GM12892 (cell line): ENCODE data around the gene TRAPPC3.

Source experiments
- POLR2A ChIP-seq: IDR thresholded peaks from 2 replicates; pipeline ENCODE4 v1.6.1; 2011; ENCODE audit warnings: low read depth, low read length, control low read depth
- TAF1 ChIP-seq: IDR thresholded peaks from 2 replicates; pipeline ENCODE4 v1.6.1; 2011; ENCODE audit warnings: low read depth, mild to moderate bottlenecking, control low read depth, low read length, borderline replicate concordance

DNA sequence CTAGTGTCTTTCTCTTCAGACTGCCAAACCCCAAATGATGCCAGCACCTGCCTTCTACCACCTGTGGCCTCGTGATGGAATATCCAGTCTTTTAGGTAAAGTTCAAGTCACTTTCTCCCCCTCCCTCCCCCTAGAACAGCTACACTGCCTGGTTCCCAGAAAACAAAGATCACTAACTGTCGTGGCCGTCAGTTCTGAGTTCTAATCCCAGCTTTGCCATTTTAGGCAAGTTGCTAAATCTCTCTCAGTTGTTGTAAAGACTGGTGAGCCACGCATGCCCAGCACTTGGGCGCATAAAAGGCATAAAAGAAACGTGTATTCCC lies 648 bp upstream of the TRAPPC3 start:
- no peak for TF ChIP-seq POLR2A
- no peak for TF ChIP-seq TAF1
